ENCODE results near the gene SLC1A6.
"Not testable (repeated sequence)": the region's sequence is repeated elsewhere in the genome, so short reads cannot be mapped to it uniquely, and the experiment has no call there.

The SLC1A6 gene

DNA sequence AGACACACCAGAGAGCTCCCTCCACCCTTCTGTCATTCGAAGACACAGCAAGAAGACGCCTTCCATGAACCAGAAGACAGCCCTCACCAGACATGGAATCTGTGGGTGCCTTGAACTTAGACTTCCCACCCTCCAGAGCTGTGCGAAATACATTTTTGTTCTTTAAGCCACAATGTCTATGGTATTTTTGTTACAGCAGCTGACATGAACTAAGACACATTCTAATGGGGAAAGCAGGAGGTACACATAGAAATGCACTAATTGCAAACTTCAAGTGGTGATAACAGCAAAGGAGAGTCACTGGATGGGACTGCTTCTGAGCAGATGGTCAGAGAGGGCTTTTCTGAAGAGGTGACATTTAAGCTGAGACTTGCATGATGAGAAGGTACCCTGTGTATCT lies 22.2 kb downstream of the SLC1A6 start:
- DNase-seq (ENCODE audit: low spot score), result no peak

DNA sequence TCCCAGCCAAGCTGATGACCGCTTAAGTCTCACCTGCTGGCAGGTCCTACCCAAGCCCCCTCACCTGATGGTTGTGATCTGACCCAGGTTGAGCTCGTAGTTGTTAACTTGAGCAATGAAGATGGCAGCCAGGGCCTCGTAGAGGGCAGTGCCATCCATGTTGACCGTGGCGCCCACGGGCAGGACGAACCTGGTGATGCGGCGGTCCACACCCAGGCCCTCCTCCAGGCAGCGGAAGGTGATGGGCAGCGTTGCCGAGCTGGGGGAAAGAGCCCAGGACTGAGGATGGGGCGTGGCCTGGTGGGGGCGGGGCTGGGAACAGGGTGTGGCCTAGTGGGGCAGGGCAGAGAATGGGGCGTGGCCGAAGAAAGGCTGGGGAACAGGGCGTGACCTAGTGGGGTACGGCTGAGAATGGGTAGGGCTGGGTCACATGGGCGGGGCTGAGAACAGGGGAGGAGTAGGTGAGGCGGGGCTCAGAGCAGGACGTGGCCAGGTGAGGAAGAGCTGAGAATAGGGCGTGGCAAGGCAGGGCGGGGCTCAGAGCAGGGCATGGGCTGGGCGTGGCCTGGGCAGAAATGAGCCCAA lies 25.5 kb downstream of the SLC1A6 start:
- DNase-seq (ENCODE audit: low spot score), result no peak

DNA sequence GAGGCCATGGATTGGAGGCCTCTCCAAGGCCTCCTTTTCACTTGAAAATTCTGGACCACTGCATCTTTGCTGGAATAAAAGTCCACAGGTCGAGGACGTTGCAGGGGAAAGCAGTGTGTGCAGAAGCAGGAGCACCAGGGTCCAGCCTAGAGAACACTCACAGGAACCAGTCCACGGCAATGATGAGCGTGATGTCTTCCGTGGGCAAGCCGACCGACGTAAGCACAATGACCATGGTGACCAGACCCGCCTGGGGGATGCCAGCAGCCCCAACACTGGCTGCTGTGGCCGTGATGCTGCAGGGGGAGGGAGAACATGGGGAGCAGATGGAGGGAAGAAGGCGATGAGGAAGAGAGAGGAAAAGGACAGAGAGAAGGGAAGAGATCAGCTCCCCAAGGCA lies 26.9 kb downstream of the SLC1A6 start:
- DNase-seq (ENCODE audit: low spot score), result no peak

DNA sequence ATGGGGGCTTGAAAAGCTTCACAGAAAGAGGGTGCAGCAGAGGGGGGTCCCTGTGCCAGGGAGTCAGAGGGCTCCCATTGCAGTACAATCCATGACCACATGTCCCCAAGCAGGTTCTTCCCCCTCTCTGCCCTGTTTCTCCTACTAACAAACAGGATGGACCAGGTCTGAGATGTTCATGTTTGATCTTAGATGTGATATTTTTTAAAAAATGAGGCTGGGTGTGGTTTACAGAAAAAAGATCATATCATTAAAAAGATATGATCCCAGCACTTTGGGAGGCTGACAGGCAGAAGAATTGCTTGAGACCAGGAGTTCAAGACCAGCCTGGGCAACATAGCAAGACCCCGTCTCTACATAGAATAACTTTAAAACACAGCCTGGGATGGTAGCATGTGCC lies 29.2 kb downstream of the SLC1A6 start:
- no peak for DNase-seq (ENCODE audit: low spot score)

- no peak for DNase-seq (ENCODE audit: low spot score)
Measured at GRCh38 chr19:14949876-14950275, 29.8 kb downstream of the SLC1A6 start.

DNA sequence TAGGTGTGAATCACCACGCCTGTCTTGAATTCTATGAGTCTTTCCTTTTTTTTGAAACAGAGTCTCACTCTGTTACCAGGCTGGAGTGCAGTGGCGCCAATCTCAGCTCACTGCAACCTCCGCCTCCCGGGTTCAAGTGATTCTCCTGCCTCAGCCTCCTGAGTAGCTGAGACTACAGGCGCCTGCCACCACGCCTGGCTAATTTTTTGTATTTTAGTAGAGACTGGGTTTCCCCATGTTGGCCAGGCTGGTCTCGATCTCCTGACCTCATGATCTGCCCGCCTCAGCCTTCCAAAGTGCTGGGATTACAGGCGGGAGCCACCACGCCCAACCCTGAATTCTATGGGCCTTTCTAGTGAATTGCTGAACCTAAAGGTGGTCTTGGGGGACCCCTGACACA lies 30.3 kb downstream of the SLC1A6 start:
- not testable (repeated sequence) for DNase-seq (ENCODE audit: low spot score)

DNA sequence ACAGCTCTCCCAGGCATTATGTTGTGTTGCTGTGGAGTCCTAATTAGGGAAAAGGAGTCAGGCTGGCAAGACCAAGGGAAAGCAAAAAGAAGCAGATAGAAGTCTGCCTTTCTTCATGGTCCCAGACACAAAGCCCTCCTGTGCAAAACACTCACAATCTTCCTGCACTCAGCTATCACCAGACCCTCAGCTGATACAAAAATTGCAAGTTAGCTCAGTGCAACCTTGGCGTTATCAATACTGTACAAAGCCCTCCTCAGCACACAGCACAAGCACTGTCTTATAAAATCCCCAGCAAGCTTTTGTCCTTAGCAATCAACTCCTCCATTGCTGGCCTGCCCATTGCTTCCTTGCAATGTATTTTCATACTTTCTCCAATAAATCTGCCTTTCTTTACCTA lies 35.2 kb downstream of the SLC1A6 start:
- DNase-seq (ENCODE audit: low spot score), result no peak

GRCh38 chr19:14943601-14944000 lies 36.1 kb downstream of the SLC1A6 start:
- DNase-seq (ENCODE audit: low spot score), result no peak

DNA sequence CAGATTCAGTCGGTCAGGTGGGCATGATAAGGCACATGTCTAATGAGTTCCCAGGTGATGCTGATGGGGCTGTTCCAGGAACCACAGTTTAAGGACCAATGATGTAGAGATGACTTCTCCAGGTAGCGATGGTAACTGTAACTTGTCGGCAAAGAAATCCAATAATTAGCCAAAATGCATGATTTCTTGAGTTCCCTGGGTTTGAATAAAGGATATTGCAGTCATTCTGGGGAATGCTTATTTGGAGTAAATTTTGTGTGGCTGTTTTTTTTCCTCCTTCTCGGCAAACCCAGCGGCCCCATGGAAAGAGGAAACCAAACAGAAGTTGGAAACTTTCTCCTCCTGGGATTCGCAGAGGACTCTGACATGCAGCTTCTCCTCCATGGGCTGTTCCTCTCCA lies 38.5 kb downstream of the SLC1A6 start, which contains the start of gene OR7C2:
TSS of gene OR7C2 (plus strand) at position 301 of the 400 bp plus-strand sequence. CDS start at position 301, 0 bp downstream.
- DNase-seq (ENCODE audit: low spot score), result no peak

- DNase-seq (ENCODE audit: low spot score), result no peak
Measured at GRCh38 chr19:14940266-14940665, 39.4 kb downstream of the SLC1A6 start.

- no peak for DNase-seq (ENCODE audit: low spot score)
Measured at GRCh38 chr19:14933506-14933905, 46.2 kb downstream of the SLC1A6 start.

DNA sequence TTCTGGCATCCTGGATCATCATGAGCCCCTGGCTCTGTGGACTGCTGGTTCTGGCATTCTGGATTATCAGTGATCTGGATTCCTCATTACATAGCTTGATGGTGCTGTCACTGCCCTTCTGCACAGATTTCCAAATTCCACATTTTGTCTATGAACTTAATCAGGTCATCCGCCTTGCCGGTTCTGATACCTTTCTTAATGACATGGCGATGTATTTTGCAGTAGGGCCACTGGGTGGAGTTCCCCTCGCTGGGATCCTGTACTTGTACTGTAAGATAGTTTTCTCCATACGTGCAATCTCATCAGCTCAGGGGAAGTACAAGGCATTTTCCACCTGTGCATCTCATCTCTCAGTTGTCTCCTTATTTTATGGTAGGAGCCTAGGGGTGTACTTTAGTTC lies 62.8 kb downstream of the SLC1A6 start:
- DNase-seq (ENCODE audit: low spot score), result no peak

- DNase-seq (ENCODE audit: low spot score), result no peak
Measured at GRCh38 chr19:14915116-14915515, 64.5 kb downstream of the SLC1A6 start.

DNA sequence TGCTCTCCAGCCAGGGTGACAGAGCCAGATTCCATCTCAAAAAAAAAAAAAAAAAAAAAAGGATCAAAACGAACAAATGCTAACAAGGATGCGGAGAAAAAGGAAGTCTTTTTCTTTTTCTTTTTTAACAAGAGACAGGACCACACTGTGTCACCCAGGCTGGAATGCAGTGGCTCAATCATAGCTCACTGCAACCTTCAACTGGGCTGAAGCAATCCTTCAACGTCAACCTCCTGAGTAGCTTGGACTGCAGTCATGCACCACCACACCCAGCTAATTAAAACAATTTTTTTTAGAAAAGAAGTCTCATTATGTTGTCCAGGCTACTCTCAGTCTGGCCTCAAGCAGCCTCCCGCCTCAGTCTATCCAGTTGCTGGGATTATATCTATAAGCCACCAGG lies 73.0 kb downstream of the SLC1A6 start:
- no peak for DNase-seq (ENCODE audit: low spot score)

DNA sequence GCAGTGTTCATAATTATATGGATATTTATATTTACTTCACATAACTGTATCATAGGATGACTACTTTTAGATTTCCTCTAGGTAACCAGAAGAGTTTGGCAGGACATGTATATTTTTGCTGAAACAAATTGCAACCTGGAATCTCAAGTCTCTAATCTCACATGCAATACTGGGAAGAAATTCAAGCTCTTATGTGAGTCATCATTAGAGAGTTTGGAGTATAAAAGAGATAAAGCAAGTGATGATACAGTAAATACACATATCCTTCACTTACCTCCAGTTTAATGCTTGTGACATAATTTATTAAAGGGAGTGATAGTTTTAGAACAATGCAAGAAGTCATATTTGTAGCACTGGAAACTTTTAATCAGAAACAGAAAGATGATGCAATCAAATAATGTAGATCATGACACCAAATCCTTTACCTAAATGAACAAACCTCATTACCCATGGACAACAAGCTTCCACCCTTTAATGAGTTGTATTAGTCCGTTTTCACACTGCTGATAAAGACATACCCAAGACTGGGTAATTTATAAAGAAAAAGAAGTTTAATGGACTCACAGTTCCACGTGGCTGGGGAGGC lies 77.9 kb downstream of the SLC1A6 start:
- DNase-seq (ENCODE audit: low spot score), result no peak
